ENCODE data around the gene NEUROD4.

DNA sequence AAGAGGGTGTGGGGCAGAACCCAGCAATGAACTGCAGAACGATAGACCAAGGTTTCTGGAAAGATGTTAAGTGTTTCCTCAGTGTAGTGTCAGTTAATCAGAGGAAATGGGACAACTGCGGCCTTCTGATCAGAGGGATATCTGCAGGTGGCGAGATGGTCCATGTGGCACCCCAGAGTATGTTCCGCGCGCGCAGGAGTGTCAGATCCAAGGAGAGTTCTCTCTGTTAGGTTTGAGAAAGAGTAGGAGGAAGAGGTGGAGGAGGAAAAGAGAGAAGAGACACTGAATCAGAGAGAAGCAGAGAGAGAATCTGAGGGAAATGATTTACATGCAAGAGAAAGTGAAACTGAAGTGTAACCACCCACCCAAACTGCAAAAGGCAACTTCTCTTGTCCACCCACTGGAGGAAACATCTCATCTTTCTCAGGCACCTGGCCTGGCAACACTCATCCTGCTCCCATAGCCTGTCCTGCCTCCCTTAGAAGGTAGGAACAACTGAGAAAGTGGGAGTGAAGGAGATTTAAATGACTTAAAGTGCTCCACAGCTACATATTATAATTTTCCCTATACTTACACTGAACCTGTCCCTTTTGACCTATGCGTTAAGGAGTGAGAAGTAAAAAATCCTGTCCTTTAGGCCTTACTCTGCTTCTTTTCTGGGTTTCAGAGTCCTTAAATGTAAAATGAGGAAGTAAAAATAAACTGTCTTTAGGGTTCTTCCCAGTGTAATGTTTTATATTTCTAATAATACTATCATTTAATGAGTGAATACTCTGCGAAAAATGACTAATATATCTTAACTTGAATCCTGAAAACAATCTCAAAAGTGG lies 28.4 kb upstream of the NEUROD4 start:
- TF ChIP-seq, protein P1, sequence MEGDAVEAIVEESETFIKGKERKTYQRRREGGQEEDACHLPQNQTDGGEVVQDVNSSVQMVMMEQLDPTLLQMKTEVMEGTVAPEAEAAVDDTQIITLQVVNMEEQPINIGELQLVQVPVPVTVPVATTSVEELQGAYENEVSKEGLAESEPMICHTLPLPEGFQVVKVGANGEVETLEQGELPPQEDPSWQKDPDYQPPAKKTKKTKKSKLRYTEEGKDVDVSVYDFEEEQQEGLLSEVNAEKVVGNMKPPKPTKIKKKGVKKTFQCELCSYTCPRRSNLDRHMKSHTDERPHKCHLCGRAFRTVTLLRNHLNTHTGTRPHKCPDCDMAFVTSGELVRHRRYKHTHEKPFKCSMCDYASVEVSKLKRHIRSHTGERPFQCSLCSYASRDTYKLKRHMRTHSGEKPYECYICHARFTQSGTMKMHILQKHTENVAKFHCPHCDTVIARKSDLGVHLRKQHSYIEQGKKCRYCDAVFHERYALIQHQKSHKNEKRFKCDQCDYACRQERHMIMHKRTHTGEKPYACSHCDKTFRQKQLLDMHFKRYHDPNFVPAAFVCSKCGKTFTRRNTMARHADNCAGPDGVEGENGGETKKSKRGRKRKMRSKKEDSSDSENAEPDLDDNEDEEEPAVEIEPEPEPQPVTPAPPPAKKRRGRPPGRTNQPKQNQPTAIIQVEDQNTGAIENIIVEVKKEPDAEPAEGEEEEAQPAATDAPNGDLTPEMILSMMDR (IDR thresholded peaks at IDR 0.05; ENCODE audit: insufficient read depth, low read length, poor library complexity, severe bottlenecking) = no peak
- TF ChIP-seq EZH2phosphoT487 (conservative IDR thresholded peaks at IDR 0.05; ENCODE audit: low read length) = no peak
